ENCODE results near the gene CYP27B1. TPM values are rescaled to one million over a fixed set of nuclear protein-coding genes. Genes with fewer than 3 reads are reported as not detected.

Gene CYP27B1
- total and polyA plus RNA-seq, 2 experiments from 2014 or later = 0.33 to 1.3 TPM

GRCh38 chr12:57733928-57734327 lies 33.0 kb downstream of the CYP27B1 start:
- H3K27me3 ChIP-seq = peaks cover 99% of the 10 kb centered on the region

GRCh38 chr12:57732726-57733593 lies 33.9 kb downstream of the CYP27B1 start:
- DNase-seq (ENCODE audit: low read depth in 1 of 2, low spot score in 1 of 2) = no peak
- no peak for TF ChIP-seq CTCF (IDR thresholded peaks at IDR 0.05; ENCODE audit: low read depth, low read length)
- H3K9me3 ChIP-seq (ENCODE audit: low read depth) = no peaks in the 10 kb centered on the region
- no peak overlapping the region for H3K4me3 ChIP-seq
- H3K4me1 ChIP-seq (ENCODE audit: low read depth) = peaks cover 5% of the 10 kb centered on the region
- H3K36me3 ChIP-seq = no peaks in the 10 kb centered on the region
- no peak overlapping the region for H3K27ac ChIP-seq
- peaks cover 99% of the 10 kb centered on the region for H3K27me3 ChIP-seq

More at GRCh38 chr12:57733928-57734327, 33.0 kb downstream of the CYP27B1 start:
- H3K27ac ChIP-seq = no peak overlapping the region
- H3K4me1 ChIP-seq (ENCODE audit: low read depth) = peaks cover 5% of the 10 kb centered on the region
- no peak overlapping the region for H3K4me3 ChIP-seq
- H3K36me3 ChIP-seq = no peaks in the 10 kb centered on the region
- DNase-seq (ENCODE audit: low read depth in 1 of 2, low spot score in 1 of 2) = no peak
- no peaks in the 10 kb centered on the region for H3K9me3 ChIP-seq (ENCODE audit: low read depth)
- no peak for TF ChIP-seq CTCF (IDR thresholded peaks at IDR 0.05; ENCODE audit: low read depth, low read length)

GRCh38 chr12:57732270-57732669 lies 34.6 kb downstream of the CYP27B1 start:
- H3K4me3 ChIP-seq = no peak overlapping the region
- no peaks in the 10 kb centered on the region for H3K36me3 ChIP-seq
- no peak overlapping the region for H3K27ac ChIP-seq
- H3K9me3 ChIP-seq (ENCODE audit: low read depth) = no peaks in the 10 kb centered on the region
- H3K27me3 ChIP-seq = peaks cover 99% of the 10 kb centered on the region
- TF ChIP-seq CTCF (IDR thresholded peaks at IDR 0.05; ENCODE audit: low read depth, low read length) = no peak
- no peak for DNase-seq (ENCODE audit: low read depth in 1 of 2, low spot score in 1 of 2)
- H3K4me1 ChIP-seq (ENCODE audit: low read depth) = no peaks in the 10 kb centered on the region

- Histone ChIP-seq H3K9me3 (ENCODE audit: low read depth) (no peaks in the 10 kb centered on the region), H3K36me3 (no peaks in the 10 kb centered on the region), H3K27me3 (peaks cover 99% of the 10 kb centered on the region), H3K27ac (no peak overlapping the region), H3K4me3 (no peak overlapping the region), H3K4me1 (ENCODE audit: low read depth) (no peaks in the 10 kb centered on the region)
- TF ChIP-seq CTCF (IDR thresholded peaks at IDR 0.05; ENCODE audit: low read depth, low read length) = no peak
- DNase-seq (ENCODE audit: low read depth in 1 of 2, low spot score in 1 of 2) = no peak
Measured at GRCh38 chr12:57731411-57732080, 35.3 kb downstream of the CYP27B1 start.

GRCh38 chr12:57730336-57731067 lies 36.4 kb downstream of the CYP27B1 start:
- Histone ChIP-seq H3K9me3 (ENCODE audit: low read depth) (no peaks in the 10 kb centered on the region), H3K4me3 (no peak overlapping the region), H3K27ac (no peak overlapping the region), H3K36me3 (no peaks in the 10 kb centered on the region), H3K4me1 (ENCODE audit: low read depth) (peaks cover 4% of the 10 kb centered on the region), H3K27me3 (peaks cover 99% of the 10 kb centered on the region)
- TF ChIP-seq CTCF (IDR thresholded peaks at IDR 0.05; ENCODE audit: low read depth, low read length) = no peak
- no peak for DNase-seq (ENCODE audit: low read depth in 1 of 2, low spot score in 1 of 2)
